Stimulated activated CD8-positive, alpha-beta memory T cell treated with anti-CD3 and anti-CD28 coated beads, Interleukin-15, amount 100 ng/mL, for 4 hours (primary cell): ENCODE data around the gene PRMT9.

Source experiments
- DNase-seq, 2 donors: peaks; one replicate each; pipeline ENCODE4 v3.0.0-alpha.2; 2020; ENCODE audit warnings: low read depth in 2 of 2

The PRMT9 gene

GRCh38 chr4:147683717-147684700, at the start of gene PRMT9:
Gene PRMT9 (minus strand): TSS chr4:147684163. CDS start chr4:147683987, 176 bp downstream.
- DNase-seq: peak; percentile 75 to 78

DNA sequence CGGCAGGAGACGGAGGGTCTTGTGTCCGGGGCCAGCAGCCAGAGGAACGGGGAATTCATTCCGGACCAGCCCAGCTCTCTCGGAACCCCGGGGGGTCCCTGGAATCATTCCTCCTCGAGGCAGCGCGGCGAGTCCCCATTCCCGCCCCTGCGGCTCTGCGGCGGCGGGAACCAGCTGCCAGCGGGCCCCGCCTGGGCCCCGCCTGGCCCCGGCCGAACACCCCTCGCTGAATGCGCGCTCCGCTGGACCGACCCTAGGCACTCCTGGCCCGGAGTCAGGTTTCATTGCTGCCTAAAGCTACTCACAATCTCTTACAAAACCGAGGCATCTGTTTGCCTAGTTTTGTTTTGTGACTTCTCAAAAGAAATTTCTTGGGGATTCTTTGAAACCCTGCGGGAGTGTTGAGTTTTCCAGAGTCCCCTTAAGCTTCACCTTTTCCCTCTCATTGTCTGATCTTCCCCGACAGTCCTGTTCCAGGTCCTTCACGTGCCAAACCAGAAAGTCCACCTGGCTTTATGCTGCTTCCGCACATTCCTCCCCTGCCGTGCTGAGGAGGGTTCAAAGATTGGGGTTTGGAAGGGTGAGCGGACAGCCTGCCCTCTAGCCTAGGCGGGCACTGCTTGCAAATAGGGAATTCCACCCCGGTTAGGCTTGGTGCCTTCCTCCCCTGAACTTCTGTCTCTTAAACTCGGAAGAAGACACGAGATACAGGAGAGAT, 48.7 kb upstream of the PRMT9 start:
- DNase-seq: no peak

GRCh38 chr4:147731580-147732517, 47.9 kb upstream of the PRMT9 start, which contains the start of gene ARHGAP10:
Gene ARHGAP10 (plus strand): TSS chr4:147732088. CDS start chr4:147732302, 214 bp downstream.
- DNase-seq: peak; percentile 46 to 59

GRCh38 chr4:147730333-147730732, 46.4 kb upstream of the PRMT9 start:
- no peak for DNase-seq

GRCh38 chr4:147727476-147728028, 43.6 kb upstream of the PRMT9 start:
- DNase-seq: no peak

- no peak for DNase-seq
Observed at GRCh38 chr4:147725673-147726072, 41.7 kb upstream of the PRMT9 start.

DNA sequence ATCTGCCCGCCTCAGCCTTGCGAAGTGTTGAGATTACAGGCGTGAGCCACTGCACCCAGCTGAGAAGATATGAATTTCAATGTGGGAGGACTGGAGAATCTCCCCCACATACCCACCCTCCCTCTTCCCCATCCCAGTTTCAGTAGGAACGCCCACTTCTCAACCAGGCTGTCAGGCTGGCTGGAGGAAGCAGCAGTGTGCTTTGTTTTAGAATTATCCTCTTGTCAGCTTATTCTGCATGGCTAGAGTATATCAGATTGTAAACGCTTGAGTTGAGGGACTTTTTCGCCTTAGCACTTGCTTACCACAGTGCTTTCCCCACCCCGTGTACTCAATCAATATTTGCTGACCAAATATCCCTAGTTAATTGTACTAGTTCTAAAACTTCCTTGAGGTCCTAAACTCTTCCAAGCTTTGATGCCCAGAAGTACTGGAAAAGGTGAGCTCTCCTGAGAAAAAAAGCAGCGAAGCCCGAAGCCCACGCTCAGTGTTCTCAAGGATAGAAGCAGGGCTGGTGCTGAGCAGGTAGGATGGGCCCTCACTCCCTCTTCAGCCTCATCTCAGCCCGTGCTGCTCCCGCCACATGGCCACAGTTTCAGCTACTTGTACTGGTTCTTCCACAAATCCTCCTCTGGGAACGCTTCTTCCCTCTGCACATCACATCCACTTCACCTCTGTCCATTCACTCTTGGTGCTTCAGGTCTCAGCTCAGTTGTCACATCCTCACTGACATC, 40.7 kb upstream of the PRMT9 start:
- no peak for DNase-seq

GRCh38 chr4:147723326-147723725, 39.4 kb upstream of the PRMT9 start:
- DNase-seq: no peak

DNA sequence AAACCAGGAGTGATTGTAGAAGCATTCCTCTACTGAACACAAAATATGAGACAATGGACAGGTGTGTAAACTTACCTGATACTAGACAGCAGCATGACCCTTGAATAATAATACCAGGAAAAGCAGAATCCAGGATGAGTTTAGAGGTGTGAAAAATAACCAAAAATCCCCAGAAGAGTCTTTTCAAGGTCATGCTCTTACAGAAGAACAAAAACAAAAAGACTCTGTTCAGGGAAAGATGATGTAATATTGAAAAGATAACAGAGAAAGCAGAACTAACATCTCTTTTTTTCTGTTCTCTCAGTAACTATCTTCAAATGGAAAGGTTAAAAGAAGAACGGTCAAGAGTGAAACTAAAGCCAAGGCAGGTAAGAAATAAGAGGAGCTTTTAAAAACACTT, 33.9 kb upstream of the PRMT9 start:
- DNase-seq: no peak

DNA sequence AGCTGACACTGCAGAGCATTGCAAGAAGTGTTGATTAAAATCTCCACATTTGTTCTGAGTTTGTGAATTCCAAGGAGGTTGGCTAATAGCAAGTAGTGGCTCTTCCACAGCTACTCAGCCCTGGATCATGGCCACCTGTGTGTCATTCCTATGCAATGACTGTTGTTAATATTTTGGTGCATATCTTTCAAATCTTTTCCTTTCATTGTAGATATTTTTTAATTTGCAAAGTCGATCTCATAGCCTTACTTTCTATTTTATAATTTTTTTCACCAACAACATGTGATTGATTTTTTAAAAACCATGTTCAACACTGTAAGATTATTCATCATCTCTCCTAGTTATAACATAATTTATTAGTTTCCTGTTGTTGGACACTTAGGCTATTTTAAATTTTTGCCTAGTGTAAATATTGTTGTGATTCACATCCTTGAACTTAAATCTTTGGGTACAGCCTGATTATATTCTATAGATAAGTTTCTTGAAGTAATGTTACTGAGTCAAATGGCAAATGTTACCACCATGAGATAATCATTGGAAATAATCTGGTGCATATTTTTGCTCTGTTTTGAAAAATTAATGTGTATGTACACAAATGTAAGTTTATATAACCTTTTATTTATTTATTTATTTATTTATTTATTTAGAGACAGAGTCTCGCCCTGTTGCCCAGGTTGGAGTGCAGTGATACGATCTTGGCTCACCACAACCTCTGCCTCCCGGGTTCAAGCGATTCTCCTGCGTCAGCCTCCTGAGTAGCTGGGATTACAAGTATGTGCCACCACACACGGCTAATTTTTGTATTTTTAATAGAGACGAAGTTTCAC, 30.8 kb upstream of the PRMT9 start:
- no peak for DNase-seq

- DNase-seq: no peak
Observed at GRCh38 chr4:147709999-147710398, 26.0 kb upstream of the PRMT9 start.

DNA sequence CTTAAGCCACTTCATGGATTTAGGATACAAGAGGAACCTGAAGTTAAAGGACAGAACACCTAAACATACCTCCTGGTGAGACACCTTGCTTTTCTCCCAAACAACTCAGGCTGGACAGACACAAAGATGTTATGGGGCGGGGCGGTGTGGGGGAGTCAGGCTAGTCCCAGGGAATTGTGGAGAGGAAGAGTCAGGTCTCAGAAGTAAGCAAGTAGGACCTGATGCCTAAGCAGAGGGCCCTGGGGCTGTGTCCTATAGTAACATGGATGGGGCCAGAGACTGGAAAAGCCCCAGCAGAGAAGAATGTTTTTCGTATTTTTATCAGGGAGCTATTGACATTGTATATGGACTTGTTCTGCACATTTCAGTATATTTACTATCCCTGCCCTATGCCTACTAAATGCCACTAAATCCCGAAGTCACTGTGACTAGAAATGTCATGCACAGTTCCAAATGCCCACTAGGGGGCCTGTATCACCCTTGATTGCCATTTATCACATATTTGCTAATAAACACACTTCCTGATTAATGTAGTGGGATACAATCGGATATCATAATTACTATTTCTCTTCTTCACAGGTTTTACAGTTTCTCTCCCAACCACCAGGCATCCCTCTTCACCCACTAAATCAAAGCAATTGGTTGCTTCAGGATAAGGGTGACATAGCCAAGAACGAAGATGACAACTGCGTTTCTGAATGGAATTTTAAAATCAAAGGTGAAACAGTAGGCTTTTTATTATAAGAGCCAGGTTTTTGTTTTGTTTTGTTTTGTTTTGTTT, 24.1 kb upstream of the PRMT9 start:
- peak in 1 of 2 donors; percentile 21 for DNase-seq

GRCh38 chr4:147704846-147705245, 20.9 kb upstream of the PRMT9 start:
- no peak for DNase-seq

DNA sequence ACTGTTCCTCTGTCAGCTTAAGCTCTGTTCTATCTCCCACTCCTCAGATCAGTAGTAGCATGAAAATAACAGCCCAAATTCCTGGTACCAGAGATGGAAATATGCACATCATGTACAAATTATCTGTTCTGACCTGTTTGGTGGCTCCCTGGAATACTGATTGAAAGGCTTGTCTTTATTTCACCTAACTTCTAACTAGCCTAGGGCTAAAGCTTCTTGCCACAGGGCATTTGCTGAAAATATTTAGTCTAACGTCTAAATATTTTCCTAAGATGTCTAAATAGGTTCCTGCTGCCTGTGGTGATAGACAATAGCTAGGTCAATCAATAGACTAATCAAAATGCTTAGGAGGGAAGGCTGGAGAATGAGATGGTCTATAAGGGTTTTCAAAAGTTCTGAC, 12.9 kb upstream of the PRMT9 start:
- DNase-seq: no peak

DNA sequence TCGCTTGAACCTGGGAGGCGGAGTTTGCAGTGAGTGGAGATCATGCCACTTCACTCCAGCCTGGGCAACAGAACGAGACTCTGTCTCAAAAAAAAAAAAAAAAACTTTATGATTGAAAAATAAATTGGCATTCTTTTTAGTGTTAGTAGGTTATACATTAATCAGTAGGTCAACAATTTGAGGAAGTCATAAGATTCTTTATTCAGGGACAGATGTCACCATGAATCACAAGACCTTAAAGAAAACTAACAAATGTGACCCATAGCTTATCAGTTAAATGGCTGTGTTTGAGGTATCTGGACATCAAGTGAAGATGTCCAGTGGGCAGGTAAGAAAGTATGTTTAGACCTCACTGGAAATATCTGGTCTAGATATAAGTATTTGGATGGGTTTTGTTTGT, 9.3 kb upstream of the PRMT9 start:
- no peak for DNase-seq

DNA sequence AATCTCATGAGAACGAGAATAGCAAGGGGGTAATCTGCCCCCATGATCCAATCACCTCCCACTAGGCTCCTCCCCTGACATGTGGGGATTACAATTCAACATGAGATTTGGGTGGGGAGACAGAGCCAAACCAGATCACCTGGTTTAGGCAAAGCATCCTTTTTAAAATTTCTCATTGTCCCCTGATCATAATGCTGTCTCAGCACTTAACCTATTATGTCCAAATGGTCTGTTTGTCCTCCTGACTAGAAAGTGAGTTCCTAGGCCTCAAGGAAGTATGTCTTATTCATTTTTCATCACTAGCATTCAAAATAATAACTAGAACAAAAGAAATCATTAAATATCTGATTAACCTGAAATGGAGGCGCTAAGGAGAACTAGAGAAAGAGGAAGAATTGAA, 7.9 kb upstream of the PRMT9 start:
- DNase-seq: no peak

DNA sequence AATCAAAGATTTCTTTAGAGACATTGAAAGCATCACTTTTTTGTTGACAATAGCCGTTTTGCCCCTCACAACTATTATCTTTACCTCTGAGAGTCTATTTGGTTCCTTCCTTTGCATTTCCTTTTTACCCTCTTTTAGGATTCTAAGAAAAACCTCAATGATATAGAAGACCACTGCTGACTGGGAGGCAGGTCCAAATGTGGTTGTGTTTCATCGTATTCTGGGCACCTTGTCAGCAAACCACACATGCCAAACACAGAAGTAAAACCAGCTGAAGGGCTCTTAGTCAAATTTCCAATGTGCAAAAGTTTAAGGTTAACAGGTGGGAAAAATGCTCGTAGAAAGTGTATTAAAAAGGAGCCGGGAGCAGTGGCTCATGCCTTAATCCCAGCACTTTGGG, 5.1 kb upstream of the PRMT9 start:
- DNase-seq: no peak

DNA sequence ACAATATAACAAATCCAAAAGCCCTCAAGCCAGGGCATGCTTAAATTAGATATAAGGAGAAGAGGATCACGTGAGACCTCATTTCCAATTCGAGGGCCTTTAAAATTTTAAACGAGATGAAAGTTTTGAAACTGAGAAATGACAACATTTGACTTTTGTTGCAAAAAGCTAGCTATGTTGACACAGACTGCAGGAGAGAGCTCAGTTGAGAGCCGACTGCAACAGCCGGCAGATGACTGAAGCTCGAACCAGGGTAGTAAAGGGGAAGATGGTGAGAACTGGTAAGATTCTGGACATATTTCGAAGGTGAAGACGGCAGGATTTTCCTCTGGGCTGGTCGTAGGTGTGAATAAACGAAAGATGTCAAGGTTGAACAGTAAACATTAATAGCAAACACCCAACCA, 773 bp downstream of the PRMT9 start:
- no peak for DNase-seq

DNA sequence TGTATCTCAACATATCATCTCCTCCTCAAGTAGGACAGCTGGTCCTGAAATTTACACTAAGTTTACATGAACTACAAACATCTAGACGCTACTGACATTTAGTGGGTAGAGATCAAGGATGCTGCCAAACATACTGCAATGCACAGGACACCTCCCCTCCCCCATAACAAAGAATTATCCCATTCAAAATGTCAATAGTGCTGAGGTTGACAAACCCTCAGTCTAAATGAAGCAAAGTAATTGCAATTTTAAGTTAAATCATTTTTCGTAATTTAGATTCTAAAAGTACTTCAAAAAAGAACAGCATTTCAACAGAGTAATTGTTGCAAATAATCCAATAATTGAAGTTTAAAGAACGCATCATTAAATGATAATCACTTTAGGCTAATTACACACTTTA, 1.2 kb downstream of the PRMT9 start:
- DNase-seq: no peak
